Measurements from ENCODE around the gene PGBD5.

PGBD5 gene

GRCh38 chr1:230394741-230395140, 31.4 kb downstream of the PGBD5 start:
- Mint-ChIP-seq H3K4me3 (no peak overlapping the region), H3K4me1 (ENCODE audit: low read depth) (no peaks in the 10 kb centered on the region), H3K27ac (no peak overlapping the region), H3K27me3 (ENCODE audit: low read depth) (no peaks in the 10 kb centered on the region), H3K9me3 (no peaks in the 10 kb centered on the region), H3K36me3 (ENCODE audit: low read depth) (no peaks in the 10 kb centered on the region)

DNA sequence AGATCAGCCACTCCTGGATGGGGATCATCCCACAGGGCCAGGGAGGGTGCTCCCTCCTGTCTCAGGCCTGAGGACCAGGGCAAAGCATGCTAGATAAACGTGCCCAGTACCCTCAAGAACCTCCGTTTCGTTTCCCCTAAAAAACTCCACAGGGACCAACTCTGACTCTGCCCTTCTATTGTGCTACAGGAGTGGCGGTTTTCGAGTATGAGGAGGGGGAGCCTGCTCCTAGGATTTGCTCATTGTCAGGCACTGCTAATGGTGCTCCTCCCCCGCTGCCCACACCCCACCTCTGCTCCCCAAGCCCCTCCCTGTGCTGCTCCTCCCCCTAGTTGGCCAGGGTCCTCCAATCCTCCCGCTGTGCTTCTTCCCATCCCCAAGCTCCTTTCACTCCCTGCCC, 32.0 kb downstream of the PGBD5 start:
- no peaks in the 10 kb centered on the region for H3K36me3 Mint-ChIP-seq (ENCODE audit: low read depth)
- no peaks in the 10 kb centered on the region for H3K4me1 Mint-ChIP-seq (ENCODE audit: low read depth)
- H3K27me3 Mint-ChIP-seq (ENCODE audit: low read depth), result no peaks in the 10 kb centered on the region
- H3K4me3 Mint-ChIP-seq, result no peak overlapping the region
- no peaks in the 10 kb centered on the region for H3K9me3 Mint-ChIP-seq
- no peak overlapping the region for H3K27ac Mint-ChIP-seq

DNA sequence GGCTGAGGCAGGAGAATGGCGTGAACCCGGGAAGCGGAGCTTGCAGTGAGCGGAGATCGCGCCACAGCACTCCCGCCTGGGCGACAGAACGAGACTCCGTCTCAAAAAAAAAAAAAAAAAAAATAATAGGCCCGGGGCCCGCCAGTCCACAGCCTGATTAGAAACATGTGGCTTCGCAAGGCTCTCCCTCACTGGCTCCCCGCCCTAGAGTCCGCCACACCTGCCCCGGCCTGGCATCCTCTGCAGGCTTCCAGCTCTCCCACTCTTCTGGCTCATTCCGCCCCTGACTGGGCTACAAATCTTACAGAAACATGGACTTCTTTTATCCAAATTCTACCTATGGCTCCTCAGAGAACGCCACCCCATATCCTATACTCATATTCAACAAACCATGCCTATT, 32.4 kb downstream of the PGBD5 start:
- Mint-ChIP-seq H3K27ac (no peak overlapping the region), H3K4me3 (no peak overlapping the region), H3K9me3 (no peaks in the 10 kb centered on the region), H3K27me3 (ENCODE audit: low read depth) (no peaks in the 10 kb centered on the region), H3K36me3 (ENCODE audit: low read depth) (no peaks in the 10 kb centered on the region), H3K4me1 (ENCODE audit: low read depth) (no peaks in the 10 kb centered on the region)

- no peak overlapping the region for H3K27ac Mint-ChIP-seq
- no peaks in the 10 kb centered on the region for H3K4me1 Mint-ChIP-seq (ENCODE audit: low read depth)
- no peaks in the 10 kb centered on the region for H3K27me3 Mint-ChIP-seq (ENCODE audit: low read depth)
- H3K4me3 Mint-ChIP-seq, result no peak overlapping the region
- H3K36me3 Mint-ChIP-seq (ENCODE audit: low read depth), result no peaks in the 10 kb centered on the region
- no peaks in the 10 kb centered on the region for H3K9me3 Mint-ChIP-seq
Observed at GRCh38 chr1:230392920-230393521, 33.1 kb downstream of the PGBD5 start.

DNA sequence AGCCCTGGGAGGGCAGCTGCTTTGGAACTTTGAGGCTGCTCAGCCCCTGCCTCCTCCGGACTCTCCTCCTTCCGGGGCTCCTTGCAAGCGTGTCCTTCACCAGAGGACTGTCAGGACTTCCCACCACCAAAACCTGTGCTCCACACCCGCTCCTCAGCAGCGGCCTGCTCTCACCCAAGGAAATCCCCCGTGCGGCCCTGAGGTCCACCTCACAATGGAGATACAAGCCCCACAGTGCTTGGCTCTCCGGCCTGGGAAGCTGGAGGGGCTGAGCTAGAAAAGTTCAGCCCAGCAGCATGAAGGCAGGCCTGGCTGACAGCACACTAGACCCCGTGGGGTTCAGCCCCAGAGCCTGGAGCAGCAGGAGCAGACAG, 33.6 kb downstream of the PGBD5 start:
- Mint-ChIP-seq H3K27ac (no peak overlapping the region), H3K9me3 (no peaks in the 10 kb centered on the region), H3K4me1 (ENCODE audit: low read depth) (no peaks in the 10 kb centered on the region), H3K36me3 (ENCODE audit: low read depth) (no peaks in the 10 kb centered on the region), H3K4me3 (no peak overlapping the region), H3K27me3 (ENCODE audit: low read depth) (no peaks in the 10 kb centered on the region)

- Mint-ChIP-seq H3K9me3 (no peaks in the 10 kb centered on the region), H3K27me3 (ENCODE audit: low read depth) (no peaks in the 10 kb centered on the region), H3K27ac (no peak overlapping the region), H3K4me1 (ENCODE audit: low read depth) (no peaks in the 10 kb centered on the region), H3K4me3 (no peak overlapping the region), H3K36me3 (ENCODE audit: low read depth) (no peaks in the 10 kb centered on the region)
Observed at GRCh38 chr1:230391776-230392535, 34.2 kb downstream of the PGBD5 start.

- Mint-ChIP-seq H3K27me3 (ENCODE audit: low read depth) (no peaks in the 10 kb centered on the region), H3K4me1 (ENCODE audit: low read depth) (no peaks in the 10 kb centered on the region), H3K4me3 (no peak overlapping the region), H3K9me3 (no peaks in the 10 kb centered on the region), H3K36me3 (ENCODE audit: low read depth) (no peaks in the 10 kb centered on the region), H3K27ac (no peak overlapping the region)
Observed at GRCh38 chr1:230390371-230390770, 35.8 kb downstream of the PGBD5 start.

GRCh38 chr1:230387876-230388275, 38.3 kb downstream of the PGBD5 start:
- no peak overlapping the region for H3K27ac Mint-ChIP-seq
- H3K36me3 Mint-ChIP-seq (ENCODE audit: low read depth), result no peaks in the 10 kb centered on the region
- H3K9me3 Mint-ChIP-seq, result no peaks in the 10 kb centered on the region
- no peaks in the 10 kb centered on the region for H3K27me3 Mint-ChIP-seq (ENCODE audit: low read depth)
- no peak overlapping the region for H3K4me3 Mint-ChIP-seq
- no peaks in the 10 kb centered on the region for H3K4me1 Mint-ChIP-seq (ENCODE audit: low read depth)

DNA sequence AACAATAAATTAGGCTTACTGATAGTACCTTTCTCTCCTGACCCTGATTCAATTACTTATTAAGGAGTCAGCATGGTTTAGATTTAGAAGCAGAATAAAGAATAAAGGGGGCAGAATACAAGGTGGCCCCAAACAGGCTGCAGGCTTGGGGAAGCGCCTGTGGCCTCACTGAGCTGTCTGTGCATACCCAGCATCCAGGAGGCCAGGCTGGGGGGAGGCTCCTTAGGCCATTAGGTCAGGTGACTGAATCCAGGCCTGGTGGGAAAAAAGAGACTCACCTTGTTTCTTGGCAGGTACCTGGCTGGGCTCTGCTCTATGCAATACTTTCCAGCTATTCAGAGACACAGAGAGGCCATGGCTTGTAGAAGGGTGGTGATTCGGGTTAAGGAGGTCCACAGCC, 38.8 kb downstream of the PGBD5 start:
- Mint-ChIP-seq H3K36me3 (ENCODE audit: low read depth) (no peaks in the 10 kb centered on the region), H3K4me1 (ENCODE audit: low read depth) (no peaks in the 10 kb centered on the region), H3K9me3 (no peaks in the 10 kb centered on the region), H3K27ac (no peak overlapping the region), H3K27me3 (ENCODE audit: low read depth) (no peaks in the 10 kb centered on the region), H3K4me3 (no peak overlapping the region)

GRCh38 chr1:230386637-230387262, 39.4 kb downstream of the PGBD5 start:
- Mint-ChIP-seq H3K4me1 (ENCODE audit: low read depth) (no peaks in the 10 kb centered on the region), H3K27ac (no peak overlapping the region), H3K9me3 (no peaks in the 10 kb centered on the region), H3K4me3 (no peak overlapping the region), H3K27me3 (ENCODE audit: low read depth) (peaks cover 3% of the 10 kb centered on the region), H3K36me3 (ENCODE audit: low read depth) (no peaks in the 10 kb centered on the region)

DNA sequence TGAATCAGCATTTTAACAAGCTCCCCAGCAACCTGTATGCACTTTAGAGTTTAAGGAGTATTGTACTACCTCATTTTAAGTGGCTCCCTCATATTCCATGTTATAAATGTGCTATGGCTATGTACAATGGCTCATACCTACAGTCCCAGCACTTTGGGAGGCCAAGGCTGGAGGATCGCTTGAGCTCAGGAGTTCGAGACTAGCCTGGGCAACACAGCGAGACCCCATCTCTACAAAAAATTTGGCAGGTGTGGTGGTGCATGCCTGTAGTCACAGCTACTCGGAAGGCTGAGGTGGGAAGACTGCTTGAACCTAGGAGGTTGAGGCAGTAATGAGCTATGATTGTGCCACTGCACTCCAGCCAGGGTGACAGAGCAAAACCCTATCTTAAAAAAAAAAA, 40.2 kb downstream of the PGBD5 start:
- Mint-ChIP-seq H3K27me3 (ENCODE audit: low read depth) (peaks cover 6% of the 10 kb centered on the region), H3K27ac (no peak overlapping the region), H3K4me3 (no peak overlapping the region), H3K9me3 (no peaks in the 10 kb centered on the region), H3K36me3 (ENCODE audit: low read depth) (no peaks in the 10 kb centered on the region), H3K4me1 (ENCODE audit: low read depth) (no peaks in the 10 kb centered on the region)

- H3K4me1 Mint-ChIP-seq (ENCODE audit: low read depth), result no peaks in the 10 kb centered on the region
- H3K36me3 Mint-ChIP-seq (ENCODE audit: low read depth), result no peaks in the 10 kb centered on the region
- H3K27me3 Mint-ChIP-seq (ENCODE audit: low read depth), result peaks cover 6% of the 10 kb centered on the region
- no peaks in the 10 kb centered on the region for H3K9me3 Mint-ChIP-seq
- H3K4me3 Mint-ChIP-seq, result no peak overlapping the region
- H3K27ac Mint-ChIP-seq, result no peak overlapping the region
Observed at GRCh38 chr1:230385158-230385450, 41.0 kb downstream of the PGBD5 start.

DNA sequence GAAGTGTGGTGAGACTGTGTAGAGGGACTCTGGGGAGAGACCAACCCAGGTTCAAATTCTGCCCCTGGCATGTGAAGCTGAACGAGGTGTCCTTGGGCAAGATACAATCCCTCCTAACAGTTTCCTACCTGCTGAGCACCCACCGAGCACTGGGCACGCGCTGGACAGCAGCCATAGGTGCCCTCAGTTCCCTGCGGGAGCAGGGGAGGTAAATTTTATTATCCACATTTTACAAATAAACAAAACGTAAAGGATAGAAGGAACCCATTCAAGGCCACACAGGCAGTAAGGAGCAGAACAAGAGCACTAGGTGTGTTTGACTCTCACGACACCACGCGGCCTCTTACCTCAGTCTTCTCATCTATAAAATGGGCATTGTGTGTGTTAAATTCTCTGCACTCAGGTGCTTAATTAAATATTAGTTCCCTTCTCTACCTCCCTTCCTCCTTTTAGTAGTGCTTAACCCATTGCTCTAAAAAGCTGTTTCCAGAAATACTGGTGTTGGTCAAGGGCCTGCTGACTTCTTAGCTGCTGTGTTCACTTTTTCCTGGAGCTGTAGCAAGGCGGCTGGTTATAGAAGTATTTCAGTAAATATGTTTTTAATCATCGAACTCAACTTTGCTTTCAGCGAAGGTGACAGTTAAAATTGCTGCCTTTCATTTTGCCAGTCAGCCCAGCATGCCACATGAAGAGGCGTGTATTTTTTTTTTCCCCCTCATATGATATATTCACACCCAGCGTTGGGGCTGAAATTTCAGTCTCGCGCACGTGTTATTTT, 41.6 kb downstream of the PGBD5 start:
- Mint-ChIP-seq H3K4me3 (no peak overlapping the region), H3K27ac (no peak overlapping the region), H3K27me3 (ENCODE audit: low read depth) (peaks cover 7% of the 10 kb centered on the region), H3K36me3 (ENCODE audit: low read depth) (peaks cover 2% of the 10 kb centered on the region), H3K4me1 (ENCODE audit: low read depth) (no peaks in the 10 kb centered on the region), H3K9me3 (peaks cover 4% of the 10 kb centered on the region)

GRCh38 chr1:230383425-230383824, 42.7 kb downstream of the PGBD5 start:
- H3K4me1 Mint-ChIP-seq (ENCODE audit: low read depth), result no peaks in the 10 kb centered on the region
- H3K4me3 Mint-ChIP-seq, result no peak overlapping the region
- peaks cover 11% of the 10 kb centered on the region for H3K9me3 Mint-ChIP-seq
- no peak overlapping the region for H3K27ac Mint-ChIP-seq
- peaks cover 6% of the 10 kb centered on the region for H3K36me3 Mint-ChIP-seq (ENCODE audit: low read depth)
- peaks cover 9% of the 10 kb centered on the region for H3K27me3 Mint-ChIP-seq (ENCODE audit: low read depth)

DNA sequence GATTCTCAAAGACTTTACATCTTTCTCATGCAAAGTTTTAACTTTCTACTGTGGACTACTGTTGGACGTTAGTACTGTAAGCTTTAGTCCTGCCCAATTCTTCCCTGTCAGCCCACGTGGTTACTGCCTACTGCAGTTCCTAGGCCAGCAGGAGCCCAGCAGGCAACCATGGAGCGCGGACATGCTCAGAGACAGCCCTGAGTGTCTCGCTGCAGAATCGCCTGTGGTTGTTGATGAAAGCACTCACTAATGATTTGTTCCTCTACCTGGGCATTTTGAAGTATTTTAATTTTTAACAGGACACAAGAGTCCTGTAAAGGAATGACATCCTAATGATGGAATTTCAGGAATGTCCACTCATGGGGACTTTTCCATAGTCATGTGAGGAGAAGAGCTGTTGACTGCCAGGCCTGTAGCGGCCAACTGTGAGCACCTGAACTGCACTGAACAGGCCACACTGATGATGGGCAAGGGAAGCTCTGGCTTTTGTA, 44.1 kb downstream of the PGBD5 start:
- peaks cover 6% of the 10 kb centered on the region for H3K36me3 Mint-ChIP-seq (ENCODE audit: low read depth)
- no peak overlapping the region for H3K27ac Mint-ChIP-seq
- peaks cover 9% of the 10 kb centered on the region for H3K27me3 Mint-ChIP-seq (ENCODE audit: low read depth)
- no peak overlapping the region for H3K4me3 Mint-ChIP-seq
- H3K4me1 Mint-ChIP-seq (ENCODE audit: low read depth), result no peaks in the 10 kb centered on the region
- peaks cover 11% of the 10 kb centered on the region for H3K9me3 Mint-ChIP-seq

All from T-helper 1 cell treated with Interleukin-12 subunit alpha and Interleukin-12 subunit beta and Interleukin-4 antibody, amounts not matched to agents 30 μg/mL and 1 μg/mL, for 36 hours (primary cell).